Measurements from ENCODE around the gene ATPAF1.

Gene ATPAF1

GRCh38 chr1:46594063-46594462 is 74.1 kb downstream of the ATPAF1 start:
- DNase-seq (ENCODE audit: low read depth in 1 of 2, low spot score in 1 of 2) = no peak

DNA sequence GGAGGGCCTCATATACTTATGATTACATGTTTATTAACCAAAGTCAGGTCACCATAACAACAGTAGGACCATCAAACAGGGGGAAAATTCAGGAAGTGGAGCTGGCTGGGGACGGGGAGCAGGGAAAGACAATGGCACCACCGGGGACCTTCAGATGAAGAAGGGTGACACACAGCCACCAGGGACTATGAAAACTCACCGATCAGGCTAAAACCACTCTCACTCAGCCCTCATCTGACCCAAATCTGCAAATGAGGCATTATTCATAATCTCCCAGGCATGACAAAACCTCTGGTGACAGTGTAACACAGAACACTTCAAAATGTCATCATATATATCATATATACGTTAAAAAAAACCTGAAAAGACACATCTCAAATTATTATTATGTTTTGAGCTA is 75.3 kb downstream of the ATPAF1 start:
- no peak for DNase-seq (ENCODE audit: low read depth in 1 of 2, low spot score in 1 of 2)

DNA sequence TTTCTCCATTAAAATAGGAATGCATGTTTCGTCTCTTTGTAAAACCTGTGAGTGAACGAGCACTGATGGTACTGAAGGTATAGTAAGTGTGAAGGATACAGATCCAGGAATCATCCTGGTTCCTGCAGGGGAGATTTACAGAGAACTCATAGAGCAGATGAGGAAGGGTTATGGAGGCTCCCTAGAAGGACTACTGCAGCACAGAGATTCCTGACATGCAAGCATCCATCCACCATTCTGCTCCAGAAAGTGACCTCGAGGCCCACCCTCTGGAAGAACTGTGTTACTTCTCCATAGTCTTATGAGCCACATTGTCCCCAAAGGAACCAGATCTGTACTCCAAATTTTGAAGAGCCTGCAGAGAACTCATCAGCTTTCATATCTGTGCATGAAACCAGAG is 78.6 kb downstream of the ATPAF1 start:
- DNase-seq (ENCODE audit: low read depth in 1 of 2, low spot score in 1 of 2) = no peak

- DNase-seq (ENCODE audit: low read depth in 1 of 2, low spot score in 1 of 2) = no peak
These were observed 81.1 kb downstream of the ATPAF1 start for GRCh38 chr1:46587069-46587468.

GRCh38 chr1:46585312-46585938 is 82.7 kb downstream of the ATPAF1 start:
- no peak for DNase-seq (ENCODE audit: low read depth in 1 of 2, low spot score in 1 of 2)

GRCh38 chr1:46583494-46583893 is 84.7 kb downstream of the ATPAF1 start:
- DNase-seq (ENCODE audit: low read depth in 1 of 2, low spot score in 1 of 2) = no peak

GRCh38 chr1:46582972-46583371 is 85.2 kb downstream of the ATPAF1 start:
- no peak for DNase-seq (ENCODE audit: low read depth in 1 of 2, low spot score in 1 of 2)
